Measurements from ENCODE around the gene SERPINB2.

DNA sequence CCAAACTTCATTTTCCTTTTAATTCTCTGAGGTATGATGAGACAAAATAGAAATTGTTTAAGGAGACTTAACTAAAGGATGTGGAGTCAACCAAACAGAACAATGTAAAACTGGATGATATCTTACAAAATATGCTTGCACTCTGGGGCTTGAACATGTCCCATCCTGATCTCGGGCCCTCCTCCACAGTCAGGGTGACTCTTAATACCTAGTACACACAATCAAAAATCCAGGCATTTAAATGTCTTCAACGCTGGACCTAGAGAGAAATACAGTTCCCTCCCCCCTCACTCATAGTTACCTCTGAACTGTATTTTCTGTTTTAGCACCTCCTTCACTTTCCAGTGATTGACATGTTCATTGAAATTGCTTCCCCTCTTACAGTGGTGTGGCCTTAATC is 36.9 kb upstream of the SERPINB2 start:
- TF ChIP-seq POLR2AphosphoS5 (IDR thresholded peaks at IDR 0.05) = no peak
- no peak for TF ChIP-seq POLR2A (IDR thresholded peaks at IDR 0.05)
- TF ChIP-seq, protein P1, sequence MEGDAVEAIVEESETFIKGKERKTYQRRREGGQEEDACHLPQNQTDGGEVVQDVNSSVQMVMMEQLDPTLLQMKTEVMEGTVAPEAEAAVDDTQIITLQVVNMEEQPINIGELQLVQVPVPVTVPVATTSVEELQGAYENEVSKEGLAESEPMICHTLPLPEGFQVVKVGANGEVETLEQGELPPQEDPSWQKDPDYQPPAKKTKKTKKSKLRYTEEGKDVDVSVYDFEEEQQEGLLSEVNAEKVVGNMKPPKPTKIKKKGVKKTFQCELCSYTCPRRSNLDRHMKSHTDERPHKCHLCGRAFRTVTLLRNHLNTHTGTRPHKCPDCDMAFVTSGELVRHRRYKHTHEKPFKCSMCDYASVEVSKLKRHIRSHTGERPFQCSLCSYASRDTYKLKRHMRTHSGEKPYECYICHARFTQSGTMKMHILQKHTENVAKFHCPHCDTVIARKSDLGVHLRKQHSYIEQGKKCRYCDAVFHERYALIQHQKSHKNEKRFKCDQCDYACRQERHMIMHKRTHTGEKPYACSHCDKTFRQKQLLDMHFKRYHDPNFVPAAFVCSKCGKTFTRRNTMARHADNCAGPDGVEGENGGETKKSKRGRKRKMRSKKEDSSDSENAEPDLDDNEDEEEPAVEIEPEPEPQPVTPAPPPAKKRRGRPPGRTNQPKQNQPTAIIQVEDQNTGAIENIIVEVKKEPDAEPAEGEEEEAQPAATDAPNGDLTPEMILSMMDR (IDR thresholded peaks at IDR 0.05) = no peak
- no peak for TF ChIP-seq EP300 (IDR thresholded peaks at IDR 0.05)

Data from suprapubic skin (tissue), 4 donors.